Stimulated activated CD4-positive, alpha-beta T cell treated with anti-CD3 and anti-CD28 coated beads, Interleukin-1b, Interleukin-23, amount 100 ng/mL, for 48 hours (primary cell): Measurements from ENCODE around the gene MTF1.
A peak's percentile ranks its signal among the peaks of the same experiment; 100 is the strongest.
"Not testable (repeated sequence)": the region's sequence is repeated elsewhere in the genome, so short reads cannot be mapped to it uniquely, and the experiment has no call there.

Source experiments
- DNase-seq: peaks from one replicate; pipeline ENCODE4 v3.0.0-alpha.2; 2020

The MTF1 gene

GRCh38 chr1:37859507-37860345, at the start of gene MTF1:
MTF1 (minus strand) TSS chr1:37859592; CDS start chr1:37857658, 1,934 bp downstream.
- DNase-seq: peak; percentile 98

- not testable (repeated sequence) for DNase-seq
Observed at GRCh38 chr1:37908531-37908930, 49.1 kb upstream of the MTF1 start.

GRCh38 chr1:37907416-37908125, 48.2 kb upstream of the MTF1 start:
- DNase-seq: not testable (repeated sequence)

GRCh38 chr1:37906591-37906990, 47.2 kb upstream of the MTF1 start:
- DNase-seq: not testable (repeated sequence)

- no peak for DNase-seq
Observed at GRCh38 chr1:37905727-37906126, 46.3 kb upstream of the MTF1 start.

GRCh38 chr1:37903921-37904320, 44.5 kb upstream of the MTF1 start:
- not testable (repeated sequence) for DNase-seq

GRCh38 chr1:37902983-37903382, 43.6 kb upstream of the MTF1 start:
- no peak for DNase-seq

GRCh38 chr1:37901893-37902225, 42.5 kb upstream of the MTF1 start:
- no peak for DNase-seq

- DNase-seq: no peak
Observed at GRCh38 chr1:37901191-37901892, 42.0 kb upstream of the MTF1 start.

- not testable (repeated sequence) for DNase-seq
Observed at GRCh38 chr1:37897563-37897962, 38.2 kb upstream of the MTF1 start.

GRCh38 chr1:37893673-37894072, 34.3 kb upstream of the MTF1 start:
- no peak for DNase-seq

- DNase-seq: no peak
Observed at GRCh38 chr1:37892151-37893047, 33.0 kb upstream of the MTF1 start.

GRCh38 chr1:37890378-37891014, 31.1 kb upstream of the MTF1 start:
- no peak for DNase-seq

GRCh38 chr1:37888022-37888700, 28.8 kb upstream of the MTF1 start:
- DNase-seq: no peak

- no peak for DNase-seq
Observed at GRCh38 chr1:37884145-37884544, 24.8 kb upstream of the MTF1 start.

- DNase-seq: no peak
Observed at GRCh38 chr1:37883671-37884070, 24.3 kb upstream of the MTF1 start.

- no peak for DNase-seq
Observed at GRCh38 chr1:37879865-37880264, 20.5 kb upstream of the MTF1 start.

- DNase-seq: no peak
Observed at GRCh38 chr1:37878071-37878470, 18.7 kb upstream of the MTF1 start.

GRCh38 chr1:37875833-37876232, 16.4 kb upstream of the MTF1 start:
- DNase-seq: no peak

- DNase-seq: no peak
Observed at GRCh38 chr1:37872692-37873091, 13.3 kb upstream of the MTF1 start.

GRCh38 chr1:37868466-37868865, 9.1 kb upstream of the MTF1 start:
- DNase-seq: no peak

GRCh38 chr1:37867784-37868183, 8.4 kb upstream of the MTF1 start:
- DNase-seq: no peak
